WTC11 (cell line): ENCODE measurements around the gene DOCK1.

Source experiments
- CREB1 ChIP-seq: sonication (generic); formaldehyde crosslinking; IDR thresholded peaks from 2 replicates; pipeline ENCODE4 v1.8.0; 2023; ENCODE audit warnings: mild to moderate bottlenecking, missing genetic modification reagents
- FOXK1 ChIP-seq: sonication (generic); formaldehyde crosslinking; IDR thresholded peaks from 2 replicates; pipeline ENCODE4 v1.8.0; 2022; ENCODE audit warnings: mild to moderate bottlenecking, moderate library complexity, missing genetic modification reagents
- NFE2L1 ChIP-seq: sonication (generic); formaldehyde crosslinking; IDR thresholded peaks from 2 replicates; pipeline ENCODE4 v1.8.1; 2023; ENCODE audit warnings: missing genetic modification reagents
- RELA ChIP-seq: sonication (generic); formaldehyde crosslinking; IDR thresholded peaks from 2 replicates; pipeline ENCODE4 v1.8.1; 2022; ENCODE audit warnings: missing genetic modification reagents, mild to moderate bottlenecking, borderline replicate concordance
- TCF7 ChIP-seq: sonication (generic); formaldehyde crosslinking; IDR thresholded peaks from 2 replicates; pipeline ENCODE4 v1.8.0; 2022; ENCODE audit warnings: mild to moderate bottlenecking, low read depth, missing genetic modification reagents, moderate library complexity
- TF ChIP-seq, protein P1 (sequence below): fragments of 250-450 bp; sonication (Bioruptor Pico); IDR thresholded peaks from 2 replicates; pipeline ENCODE4 v1.9.0; 2021; ENCODE audit warnings: mild to moderate bottlenecking, borderline replicate concordance
- TF ChIP-seq, protein P2 (sequence below): sonication (generic); formaldehyde crosslinking; IDR thresholded peaks from 2 replicates; pipeline ENCODE4 v1.8.0; 2023; ENCODE audit warnings: missing genetic modification reagents
- TF ChIP-seq, protein P3 (sequence below): sonication (generic); formaldehyde crosslinking; IDR thresholded peaks from 2 replicates; pipeline ENCODE4 v1.8.1; 2022; ENCODE audit warnings: missing genetic modification reagents, borderline replicate concordance
- TF ChIP-seq, protein P4 (sequence below): fragments of 200-600 bp; IDR thresholded peaks from 2 replicates; pipeline ENCODE4 v1.8.0; 2022; ENCODE audit warnings: antibody characterized with exemption
- TF ChIP-seq, protein P5 (sequence below): sonication (generic); formaldehyde crosslinking; IDR thresholded peaks from 2 replicates; pipeline ENCODE4 v1.8.1; 2022; ENCODE audit warnings: mild to moderate bottlenecking, missing genetic modification reagents, moderate library complexity, borderline replicate concordance
- TF ChIP-seq, protein P6 (sequence below): fragments of 250-450 bp; sonication (Bioruptor Pico); IDR thresholded peaks from 2 replicates; pipeline ENCODE4 v1.8.0; 2021; ENCODE audit warnings: mild to moderate bottlenecking
- TF ChIP-seq, protein P7 (sequence below): sonication (generic); formaldehyde crosslinking; IDR thresholded peaks from 2 replicates; pipeline ENCODE4 v1.8.1; 2022; ENCODE audit warnings: low read depth, missing genetic modification reagents, borderline replicate concordance
- TF ChIP-seq, protein P8 (sequence below): sonication (generic); formaldehyde crosslinking; IDR thresholded peaks from 2 replicates; pipeline ENCODE4 v1.8.1; 2023; ENCODE audit warnings: mild to moderate bottlenecking, missing genetic modification reagents, borderline replicate concordance

DNA sequence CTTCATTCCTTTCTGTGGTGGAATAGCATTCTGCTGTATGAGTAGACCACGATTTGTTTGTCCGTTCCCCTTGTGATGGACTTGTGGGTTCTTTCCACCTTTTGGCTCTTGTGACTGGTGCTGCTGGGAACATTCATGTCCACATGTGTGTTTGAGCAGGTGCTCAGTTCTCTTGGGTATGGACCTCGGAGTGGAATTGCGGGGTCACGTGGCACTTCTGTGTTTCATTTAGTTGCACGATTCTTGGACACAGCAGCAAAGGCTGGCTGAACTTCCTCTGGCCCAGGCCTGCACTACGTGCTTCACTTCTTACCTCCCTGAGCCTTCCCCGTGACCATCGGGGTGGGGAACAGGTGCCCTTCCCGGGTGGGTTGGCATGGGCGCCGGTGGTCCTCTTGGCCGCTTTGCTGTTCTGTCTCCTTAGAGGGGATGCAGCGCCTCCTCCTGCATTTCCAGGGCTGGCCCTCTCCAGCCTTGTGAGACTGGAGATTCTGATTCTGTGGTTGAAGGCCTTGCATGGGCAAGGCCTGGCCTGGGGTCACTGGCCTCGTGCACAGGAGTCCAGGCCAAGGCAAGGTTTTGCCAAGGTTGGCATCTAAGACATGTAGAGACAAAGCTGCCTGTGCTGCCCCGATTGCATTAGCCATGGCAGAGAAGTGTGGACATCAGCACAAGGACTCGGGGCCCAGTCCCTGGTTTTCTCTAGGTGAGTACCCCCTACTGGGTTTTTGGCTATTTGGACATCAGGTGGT is 25.1 kb downstream of the DOCK1 start:
- TF ChIP-seq, protein P1, sequence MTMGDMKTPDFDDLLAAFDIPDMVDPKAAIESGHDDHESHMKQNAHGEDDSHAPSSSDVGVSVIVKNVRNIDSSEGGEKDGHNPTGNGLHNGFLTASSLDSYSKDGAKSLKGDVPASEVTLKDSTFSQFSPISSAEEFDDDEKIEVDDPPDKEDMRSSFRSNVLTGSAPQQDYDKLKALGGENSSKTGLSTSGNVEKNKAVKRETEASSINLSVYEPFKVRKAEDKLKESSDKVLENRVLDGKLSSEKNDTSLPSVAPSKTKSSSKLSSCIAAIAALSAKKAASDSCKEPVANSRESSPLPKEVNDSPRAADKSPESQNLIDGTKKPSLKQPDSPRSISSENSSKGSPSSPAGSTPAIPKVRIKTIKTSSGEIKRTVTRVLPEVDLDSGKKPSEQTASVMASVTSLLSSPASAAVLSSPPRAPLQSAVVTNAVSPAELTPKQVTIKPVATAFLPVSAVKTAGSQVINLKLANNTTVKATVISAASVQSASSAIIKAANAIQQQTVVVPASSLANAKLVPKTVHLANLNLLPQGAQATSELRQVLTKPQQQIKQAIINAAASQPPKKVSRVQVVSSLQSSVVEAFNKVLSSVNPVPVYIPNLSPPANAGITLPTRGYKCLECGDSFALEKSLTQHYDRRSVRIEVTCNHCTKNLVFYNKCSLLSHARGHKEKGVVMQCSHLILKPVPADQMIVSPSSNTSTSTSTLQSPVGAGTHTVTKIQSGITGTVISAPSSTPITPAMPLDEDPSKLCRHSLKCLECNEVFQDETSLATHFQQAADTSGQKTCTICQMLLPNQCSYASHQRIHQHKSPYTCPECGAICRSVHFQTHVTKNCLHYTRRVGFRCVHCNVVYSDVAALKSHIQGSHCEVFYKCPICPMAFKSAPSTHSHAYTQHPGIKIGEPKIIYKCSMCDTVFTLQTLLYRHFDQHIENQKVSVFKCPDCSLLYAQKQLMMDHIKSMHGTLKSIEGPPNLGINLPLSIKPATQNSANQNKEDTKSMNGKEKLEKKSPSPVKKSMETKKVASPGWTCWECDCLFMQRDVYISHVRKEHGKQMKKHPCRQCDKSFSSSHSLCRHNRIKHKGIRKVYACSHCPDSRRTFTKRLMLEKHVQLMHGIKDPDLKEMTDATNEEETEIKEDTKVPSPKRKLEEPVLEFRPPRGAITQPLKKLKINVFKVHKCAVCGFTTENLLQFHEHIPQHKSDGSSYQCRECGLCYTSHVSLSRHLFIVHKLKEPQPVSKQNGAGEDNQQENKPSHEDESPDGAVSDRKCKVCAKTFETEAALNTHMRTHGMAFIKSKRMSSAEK (CRISPR knock-in tag): no peak
- TF ChIP-seq, protein P2, sequence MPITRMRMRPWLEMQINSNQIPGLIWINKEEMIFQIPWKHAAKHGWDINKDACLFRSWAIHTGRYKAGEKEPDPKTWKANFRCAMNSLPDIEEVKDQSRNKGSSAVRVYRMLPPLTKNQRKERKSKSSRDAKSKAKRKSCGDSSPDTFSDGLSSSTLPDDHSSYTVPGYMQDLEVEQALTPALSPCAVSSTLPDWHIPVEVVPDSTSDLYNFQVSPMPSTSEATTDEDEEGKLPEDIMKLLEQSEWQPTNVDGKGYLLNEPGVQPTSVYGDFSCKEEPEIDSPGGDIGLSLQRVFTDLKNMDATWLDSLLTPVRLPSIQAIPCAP (CRISPR knock-in tag): no peak
- TF ChIP-seq, protein P3, sequence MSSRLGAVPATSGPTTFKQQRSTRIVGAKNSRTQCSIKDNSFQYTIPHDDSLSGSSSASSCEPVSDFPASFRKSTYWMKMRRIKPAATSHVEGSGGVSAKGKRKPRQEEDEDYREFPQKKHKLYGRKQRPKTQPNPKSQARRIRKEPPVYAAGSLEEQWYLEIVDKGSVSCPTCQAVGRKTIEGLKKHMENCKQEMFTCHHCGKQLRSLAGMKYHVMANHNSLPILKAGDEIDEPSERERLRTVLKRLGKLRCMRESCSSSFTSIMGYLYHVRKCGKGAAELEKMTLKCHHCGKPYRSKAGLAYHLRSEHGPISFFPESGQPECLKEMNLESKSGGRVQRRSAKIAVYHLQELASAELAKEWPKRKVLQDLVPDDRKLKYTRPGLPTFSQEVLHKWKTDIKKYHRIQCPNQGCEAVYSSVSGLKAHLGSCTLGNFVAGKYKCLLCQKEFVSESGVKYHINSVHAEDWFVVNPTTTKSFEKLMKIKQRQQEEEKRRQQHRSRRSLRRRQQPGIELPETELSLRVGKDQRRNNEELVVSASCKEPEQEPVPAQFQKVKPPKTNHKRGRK: no peak
- TF ChIP-seq, protein P4, sequence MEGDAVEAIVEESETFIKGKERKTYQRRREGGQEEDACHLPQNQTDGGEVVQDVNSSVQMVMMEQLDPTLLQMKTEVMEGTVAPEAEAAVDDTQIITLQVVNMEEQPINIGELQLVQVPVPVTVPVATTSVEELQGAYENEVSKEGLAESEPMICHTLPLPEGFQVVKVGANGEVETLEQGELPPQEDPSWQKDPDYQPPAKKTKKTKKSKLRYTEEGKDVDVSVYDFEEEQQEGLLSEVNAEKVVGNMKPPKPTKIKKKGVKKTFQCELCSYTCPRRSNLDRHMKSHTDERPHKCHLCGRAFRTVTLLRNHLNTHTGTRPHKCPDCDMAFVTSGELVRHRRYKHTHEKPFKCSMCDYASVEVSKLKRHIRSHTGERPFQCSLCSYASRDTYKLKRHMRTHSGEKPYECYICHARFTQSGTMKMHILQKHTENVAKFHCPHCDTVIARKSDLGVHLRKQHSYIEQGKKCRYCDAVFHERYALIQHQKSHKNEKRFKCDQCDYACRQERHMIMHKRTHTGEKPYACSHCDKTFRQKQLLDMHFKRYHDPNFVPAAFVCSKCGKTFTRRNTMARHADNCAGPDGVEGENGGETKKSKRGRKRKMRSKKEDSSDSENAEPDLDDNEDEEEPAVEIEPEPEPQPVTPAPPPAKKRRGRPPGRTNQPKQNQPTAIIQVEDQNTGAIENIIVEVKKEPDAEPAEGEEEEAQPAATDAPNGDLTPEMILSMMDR: no peak
- TF ChIP-seq, protein P5, sequence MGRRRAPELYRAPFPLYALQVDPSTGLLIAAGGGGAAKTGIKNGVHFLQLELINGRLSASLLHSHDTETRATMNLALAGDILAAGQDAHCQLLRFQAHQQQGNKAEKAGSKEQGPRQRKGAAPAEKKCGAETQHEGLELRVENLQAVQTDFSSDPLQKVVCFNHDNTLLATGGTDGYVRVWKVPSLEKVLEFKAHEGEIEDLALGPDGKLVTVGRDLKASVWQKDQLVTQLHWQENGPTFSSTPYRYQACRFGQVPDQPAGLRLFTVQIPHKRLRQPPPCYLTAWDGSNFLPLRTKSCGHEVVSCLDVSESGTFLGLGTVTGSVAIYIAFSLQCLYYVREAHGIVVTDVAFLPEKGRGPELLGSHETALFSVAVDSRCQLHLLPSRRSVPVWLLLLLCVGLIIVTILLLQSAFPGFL (CRISPR knock-in tag): no peak
- TF ChIP-seq FOXK1 (no peak), RELA (CRISPR knock-in tag) (no peak), TCF7 (no peak), CREB1 (CRISPR knock-in tag) (no peak), NFE2L1 (no peak)
- TF ChIP-seq, protein P6, sequence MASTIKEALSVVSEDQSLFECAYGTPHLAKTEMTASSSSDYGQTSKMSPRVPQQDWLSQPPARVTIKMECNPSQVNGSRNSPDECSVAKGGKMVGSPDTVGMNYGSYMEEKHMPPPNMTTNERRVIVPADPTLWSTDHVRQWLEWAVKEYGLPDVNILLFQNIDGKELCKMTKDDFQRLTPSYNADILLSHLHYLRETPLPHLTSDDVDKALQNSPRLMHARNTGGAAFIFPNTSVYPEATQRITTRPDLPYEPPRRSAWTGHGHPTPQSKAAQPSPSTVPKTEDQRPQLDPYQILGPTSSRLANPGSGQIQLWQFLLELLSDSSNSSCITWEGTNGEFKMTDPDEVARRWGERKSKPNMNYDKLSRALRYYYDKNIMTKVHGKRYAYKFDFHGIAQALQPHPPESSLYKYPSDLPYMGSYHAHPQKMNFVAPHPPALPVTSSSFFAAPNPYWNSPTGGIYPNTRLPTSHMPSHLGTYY (CRISPR knock-in tag): no peak
- TF ChIP-seq, protein P7, sequence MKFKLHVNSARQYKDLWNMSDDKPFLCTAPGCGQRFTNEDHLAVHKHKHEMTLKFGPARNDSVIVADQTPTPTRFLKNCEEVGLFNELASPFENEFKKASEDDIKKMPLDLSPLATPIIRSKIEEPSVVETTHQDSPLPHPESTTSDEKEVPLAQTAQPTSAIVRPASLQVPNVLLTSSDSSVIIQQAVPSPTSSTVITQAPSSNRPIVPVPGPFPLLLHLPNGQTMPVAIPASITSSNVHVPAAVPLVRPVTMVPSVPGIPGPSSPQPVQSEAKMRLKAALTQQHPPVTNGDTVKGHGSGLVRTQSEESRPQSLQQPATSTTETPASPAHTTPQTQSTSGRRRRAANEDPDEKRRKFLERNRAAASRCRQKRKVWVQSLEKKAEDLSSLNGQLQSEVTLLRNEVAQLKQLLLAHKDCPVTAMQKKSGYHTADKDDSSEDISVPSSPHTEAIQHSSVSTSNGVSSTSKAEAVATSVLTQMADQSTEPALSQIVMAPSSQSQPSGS (CRISPR knock-in tag): no peak
- TF ChIP-seq, protein P8, sequence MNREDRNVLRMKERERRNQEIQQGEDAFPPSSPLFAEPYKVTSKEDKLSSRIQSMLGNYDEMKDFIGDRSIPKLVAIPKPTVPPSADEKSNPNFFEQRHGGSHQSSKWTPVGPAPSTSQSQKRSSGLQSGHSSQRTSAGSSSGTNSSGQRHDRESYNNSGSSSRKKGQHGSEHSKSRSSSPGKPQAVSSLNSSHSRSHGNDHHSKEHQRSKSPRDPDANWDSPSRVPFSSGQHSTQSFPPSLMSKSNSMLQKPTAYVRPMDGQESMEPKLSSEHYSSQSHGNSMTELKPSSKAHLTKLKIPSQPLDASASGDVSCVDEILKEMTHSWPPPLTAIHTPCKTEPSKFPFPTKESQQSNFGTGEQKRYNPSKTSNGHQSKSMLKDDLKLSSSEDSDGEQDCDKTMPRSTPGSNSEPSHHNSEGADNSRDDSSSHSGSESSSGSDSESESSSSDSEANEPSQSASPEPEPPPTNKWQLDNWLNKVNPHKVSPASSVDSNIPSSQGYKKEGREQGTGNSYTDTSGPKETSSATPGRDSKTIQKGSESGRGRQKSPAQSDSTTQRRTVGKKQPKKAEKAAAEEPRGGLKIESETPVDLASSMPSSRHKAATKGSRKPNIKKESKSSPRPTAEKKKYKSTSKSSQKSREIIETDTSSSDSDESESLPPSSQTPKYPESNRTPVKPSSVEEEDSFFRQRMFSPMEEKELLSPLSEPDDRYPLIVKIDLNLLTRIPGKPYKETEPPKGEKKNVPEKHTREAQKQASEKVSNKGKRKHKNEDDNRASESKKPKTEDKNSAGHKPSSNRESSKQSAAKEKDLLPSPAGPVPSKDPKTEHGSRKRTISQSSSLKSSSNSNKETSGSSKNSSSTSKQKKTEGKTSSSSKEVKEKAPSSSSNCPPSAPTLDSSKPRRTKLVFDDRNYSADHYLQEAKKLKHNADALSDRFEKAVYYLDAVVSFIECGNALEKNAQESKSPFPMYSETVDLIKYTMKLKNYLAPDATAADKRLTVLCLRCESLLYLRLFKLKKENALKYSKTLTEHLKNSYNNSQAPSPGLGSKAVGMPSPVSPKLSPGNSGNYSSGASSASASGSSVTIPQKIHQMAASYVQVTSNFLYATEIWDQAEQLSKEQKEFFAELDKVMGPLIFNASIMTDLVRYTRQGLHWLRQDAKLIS (CRISPR knock-in tag): no peak
